Stimulated activated CD8-positive, alpha-beta memory T cell treated with anti-CD3 and anti-CD28 coated beads, Interleukin-2, amount 100 ng/mL, for 1 hour (primary cell): ENCODE measurements around the gene OR4B1.
"Not testable (repeated sequence)": the region's sequence is repeated elsewhere in the genome, so short reads cannot be mapped to it uniquely, and the experiment has no call there.

Experiments
- DNase-seq, 2 donors: peaks; one replicate each; pipeline ENCODE4 v3.0.0-alpha.2; 2020; ENCODE audit warnings: low read depth in 2 of 2

OR4B1 gene

GRCh38 chr11:48216510-48216909 is at the start of gene OR4B1:
TSS of gene OR4B1 (plus strand) at chr11:48216810. CDS start at chr11:48216810, 0 bp downstream.
- no peak for DNase-seq

GRCh38 chr11:48167380-48167779 is 49.2 kb upstream of the OR4B1 start:
- no peak for DNase-seq

GRCh38 chr11:48168815-48169214 is 47.8 kb upstream of the OR4B1 start:
- DNase-seq = no peak

- DNase-seq = no peak
Measured at GRCh38 chr11:48169259-48169658, 47.4 kb upstream of the OR4B1 start.

GRCh38 chr11:48169717-48170116 is 46.9 kb upstream of the OR4B1 start:
- no peak for DNase-seq

GRCh38 chr11:48170241-48171233 is 46.1 kb upstream of the OR4B1 start:
- DNase-seq = no peak

- peak in 1 of 2 donors; percentile 39 for DNase-seq
Measured at GRCh38 chr11:48172818-48173609, 43.6 kb upstream of the OR4B1 start.

- no peak for DNase-seq
Measured at GRCh38 chr11:48177661-48178060, 38.9 kb upstream of the OR4B1 start.

- DNase-seq = no peak
Measured at GRCh38 chr11:48180627-48181026, 36.0 kb upstream of the OR4B1 start.

- DNase-seq = no peak
Measured at GRCh38 chr11:48182860-48183526, 33.6 kb upstream of the OR4B1 start.

GRCh38 chr11:48184452-48184851 is 32.2 kb upstream of the OR4B1 start:
- DNase-seq = no peak

GRCh38 chr11:48190906-48191654 is 25.5 kb upstream of the OR4B1 start:
- not testable (repeated sequence) for DNase-seq

- no peak for DNase-seq
Measured at GRCh38 chr11:48193876-48194275, 22.7 kb upstream of the OR4B1 start.

- no peak for DNase-seq
Measured at GRCh38 chr11:48207881-48208280, 8.7 kb upstream of the OR4B1 start.

- DNase-seq = no peak
Measured at GRCh38 chr11:48210052-48210451, 6.6 kb upstream of the OR4B1 start.

- no peak for DNase-seq
Measured at GRCh38 chr11:48228761-48229160, 12.2 kb downstream of the OR4B1 start.

- DNase-seq = not testable (repeated sequence)
Measured at GRCh38 chr11:48230057-48230456, 13.4 kb downstream of the OR4B1 start.

- no peak for DNase-seq
Measured at GRCh38 chr11:48237727-48238126, 21.1 kb downstream of the OR4B1 start.

GRCh38 chr11:48242501-48242900 is 25.9 kb downstream of the OR4B1 start:
- no peak for DNase-seq

- DNase-seq = no peak
Measured at GRCh38 chr11:48244804-48245203, 28.2 kb downstream of the OR4B1 start, which contains the start of gene OR4X2. TSS of gene OR4X2 (plus strand) at chr11:48245104. CDS start at chr11:48245104, 0 bp downstream.

GRCh38 chr11:48248902-48249301 is 32.3 kb downstream of the OR4B1 start:
- DNase-seq = no peak
